GM12892 (cell line): ENCODE data around the gene TAF11.

ENCODE experiments used
- POLR2A ChIP-seq: IDR thresholded peaks from 2 replicates; pipeline ENCODE4 v1.6.1; 2011; ENCODE audit warnings: low read depth, low read length, control low read depth
- POLR2AphosphoS5 ChIP-seq: IDR thresholded peaks from 2 replicates; pipeline ENCODE4 v1.6.1; 2011; ENCODE audit warnings: low read depth, low read length, control low read depth
- TAF1 ChIP-seq: IDR thresholded peaks from 2 replicates; pipeline ENCODE4 v1.6.1; 2011; ENCODE audit warnings: low read depth, mild to moderate bottlenecking, control low read depth, low read length, borderline replicate concordance

- TF ChIP-seq POLR2A (no peak), POLR2AphosphoS5 (no peak), TAF1 (no peak)
Observed at GRCh38 chr6:34864007-34864406, 23.8 kb downstream of the TAF11 start.
